ENCODE results near the gene MACROH2A2. TPM values are rescaled to one million over a fixed set of nuclear protein-coding genes. Genes with fewer than 3 reads are reported as not detected.

Gene MACROH2A2
- total and polyA plus RNA-seq, 2 donors (not counting 1 experiment from before 2014, with no cell fraction given), result not detected

DNA sequence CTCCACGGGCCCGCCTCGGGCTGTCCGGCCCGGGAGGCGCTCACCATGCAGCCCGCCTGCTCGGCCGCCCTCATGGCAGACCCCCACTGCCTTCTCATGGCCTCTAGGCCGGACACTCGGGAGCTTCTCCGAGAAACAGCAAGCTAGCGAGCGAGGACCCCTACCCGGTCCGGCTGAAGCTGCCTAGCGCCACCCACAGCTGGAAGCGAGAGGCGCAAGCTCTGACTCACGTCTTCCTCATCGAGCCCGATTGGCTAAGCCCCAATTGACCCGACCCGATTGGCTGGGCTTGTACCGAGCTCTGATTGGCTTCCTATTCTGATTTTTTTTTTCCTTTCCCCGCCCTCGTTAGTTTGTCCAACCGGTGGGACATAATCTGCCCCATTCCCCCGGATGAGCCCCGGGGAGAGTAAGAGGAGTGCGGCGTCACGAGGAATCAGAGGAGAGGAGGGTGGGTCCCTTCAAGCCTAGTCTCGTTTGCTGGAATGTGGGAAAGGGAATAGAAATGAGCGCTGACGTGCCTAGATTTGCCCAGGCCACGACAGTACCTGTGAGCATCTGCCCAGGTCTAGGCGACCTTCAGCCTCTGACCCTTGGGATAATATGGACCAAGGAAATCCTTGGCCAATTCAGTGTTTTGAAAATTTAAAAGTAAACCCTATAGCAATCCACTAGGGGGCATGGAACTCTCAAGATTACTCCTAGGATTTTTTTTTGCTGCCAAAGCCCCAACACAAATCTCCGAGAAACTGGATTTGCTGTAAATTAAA lies 94.0 kb downstream of the MACROH2A2 start, which contains the start of gene TYSND1:
TSS of gene TYSND1 (minus strand) at position 212 of the 770 bp plus-strand sequence. CDS start at position 98, 114 bp downstream.
- no peaks in the 10 kb centered on the region for H3K27me3 ChIP-seq (replicated peaks in 1 of 4; ENCODE audit: control extremely low read depth in 1 of 4, control insufficient read depth in 3 of 4, insufficient read depth in 4 of 4, low read length in 3 of 4)
- peaks cover 14 to 22% of the 10 kb centered on the region in 2 donors for H3K4me1 ChIP-seq (ENCODE audit: control insufficient read depth in 2 of 2, insufficient read depth in 2 of 2, low read length in 2 of 2)
- no peaks in the 10 kb centered on the region for H3K9me3 ChIP-seq (ENCODE audit: control extremely low read depth in 1 of 3, control insufficient read depth in 2 of 3, insufficient read depth in 1 of 3, low read length in 2 of 3)
- peaks cover 37% of the 10 kb centered on the region for H3K4me1 Mint-ChIP-seq
- H3K27me3 Mint-ChIP-seq, result no peaks in the 10 kb centered on the region
- peak within 1 kb of the TSS; percentile 91 for H2AFZ ChIP-seq (ENCODE audit: insufficient read depth, low read depth, low read length, poor library complexity, severe bottlenecking)
- H3K36me3 ChIP-seq (replicated peaks in 1 of 2; ENCODE audit: control extremely low read depth in 1 of 2, control insufficient read depth in 1 of 2, extremely low read depth in 1 of 2, insufficient read depth in 2 of 2, low read length in 1 of 2), result peaks cover 0 to 25% of the 10 kb centered on the region in 2 experiments
- peak within 1 kb of the TSS; percentile 89 for H3K4me2 ChIP-seq (replicated peaks; ENCODE audit: low read depth, low read length, poor library complexity, severe bottlenecking)
- intact Hi-C loops (cut with micrococcal nuclease), result loop anchor here (1.0 to 10.0 kb wide), 11 partner anchors 24 to 1814 kb away; partner anchors contain the start of genes EIF4EBP2, HNRNPH3, PBLD and PPA1
- ChIA-PET POLR2A (interaction anchor here (0.6 to 2.8 kb wide), 6 partner anchors 14 to 242 kb away, joined by 3 to 35 read pairs (median 6); partner anchors contain the start of gene SAR1A), CTCF (interaction anchor here (0.6 to 6.4 kb wide), 23 partner anchors 9 to 654 kb away, joined by 3 to 131 read pairs (median 5); partner anchors contain the start of genes EIF4EBP2, PPA1 and SAR1A)
- peak within 1 kb of the TSS; percentile 53 to 91 (median 81) for H3K4me3 ChIP-seq (ENCODE audit: control extremely low read depth in 1 of 5, extremely low read depth in 1 of 5, insufficient read depth in 1 of 5, low read depth in 2 of 5, low read length in 4 of 5)
- peaks cover 42% of the 10 kb centered on the region for H3K79me2 ChIP-seq (ENCODE audit: control insufficient read depth, insufficient read depth, low read length)
- H3K27ac Mint-ChIP-seq, result peak within 1 kb of the TSS; percentile 97
- DNase-seq, result peak; percentile 93
- WGBS (ENCODE audit: insufficient coverage), result 1% methylated on average over 33 of the region's 39 CpGs
- peaks cover 28% of the 10 kb centered on the region for H4K20me1 ChIP-seq (ENCODE audit: control insufficient read depth, insufficient read depth, low read length, poor library complexity, severe bottlenecking)
- H3K9ac ChIP-seq (ENCODE audit: low read length), result peak within 1 kb of the TSS; percentile 78
- H3K4me3 Mint-ChIP-seq, result peak within 1 kb of the TSS; percentile 96
- H3K27ac ChIP-seq (ENCODE audit: low read length in 2 of 2), result peak within 1 kb of the TSS; percentile 84 to 93
- H3K9me3 Mint-ChIP-seq (ENCODE audit: insufficient read depth), result no peaks in the 10 kb centered on the region
- no peak for TF ChIP-seq EZH2 (IDR thresholded peaks at IDR 0.05; ENCODE audit: borderline replicate concordance, insufficient read depth, low read depth, low read length, poor library complexity, severe bottlenecking)
- TF ChIP-seq, protein P1, sequence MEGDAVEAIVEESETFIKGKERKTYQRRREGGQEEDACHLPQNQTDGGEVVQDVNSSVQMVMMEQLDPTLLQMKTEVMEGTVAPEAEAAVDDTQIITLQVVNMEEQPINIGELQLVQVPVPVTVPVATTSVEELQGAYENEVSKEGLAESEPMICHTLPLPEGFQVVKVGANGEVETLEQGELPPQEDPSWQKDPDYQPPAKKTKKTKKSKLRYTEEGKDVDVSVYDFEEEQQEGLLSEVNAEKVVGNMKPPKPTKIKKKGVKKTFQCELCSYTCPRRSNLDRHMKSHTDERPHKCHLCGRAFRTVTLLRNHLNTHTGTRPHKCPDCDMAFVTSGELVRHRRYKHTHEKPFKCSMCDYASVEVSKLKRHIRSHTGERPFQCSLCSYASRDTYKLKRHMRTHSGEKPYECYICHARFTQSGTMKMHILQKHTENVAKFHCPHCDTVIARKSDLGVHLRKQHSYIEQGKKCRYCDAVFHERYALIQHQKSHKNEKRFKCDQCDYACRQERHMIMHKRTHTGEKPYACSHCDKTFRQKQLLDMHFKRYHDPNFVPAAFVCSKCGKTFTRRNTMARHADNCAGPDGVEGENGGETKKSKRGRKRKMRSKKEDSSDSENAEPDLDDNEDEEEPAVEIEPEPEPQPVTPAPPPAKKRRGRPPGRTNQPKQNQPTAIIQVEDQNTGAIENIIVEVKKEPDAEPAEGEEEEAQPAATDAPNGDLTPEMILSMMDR (IDR thresholded peaks at IDR 0.05), result peak; percentile 76
- peak; percentile 84 for ATAC-seq (ENCODE audit: low read depth)
